GM15510 (cell line): ENCODE data around the gene ZSCAN10.

Source experiments
- POLR2A ChIP-seq: IDR thresholded peaks from 3 replicates; pipeline ENCODE4 v1.6.1; 2011; ENCODE audit warnings: borderline replicate concordance; ENCODE audit not compliant: insufficient read length; ENCODE audit errors: extremely low read depth

ZSCAN10 gene

DNA sequence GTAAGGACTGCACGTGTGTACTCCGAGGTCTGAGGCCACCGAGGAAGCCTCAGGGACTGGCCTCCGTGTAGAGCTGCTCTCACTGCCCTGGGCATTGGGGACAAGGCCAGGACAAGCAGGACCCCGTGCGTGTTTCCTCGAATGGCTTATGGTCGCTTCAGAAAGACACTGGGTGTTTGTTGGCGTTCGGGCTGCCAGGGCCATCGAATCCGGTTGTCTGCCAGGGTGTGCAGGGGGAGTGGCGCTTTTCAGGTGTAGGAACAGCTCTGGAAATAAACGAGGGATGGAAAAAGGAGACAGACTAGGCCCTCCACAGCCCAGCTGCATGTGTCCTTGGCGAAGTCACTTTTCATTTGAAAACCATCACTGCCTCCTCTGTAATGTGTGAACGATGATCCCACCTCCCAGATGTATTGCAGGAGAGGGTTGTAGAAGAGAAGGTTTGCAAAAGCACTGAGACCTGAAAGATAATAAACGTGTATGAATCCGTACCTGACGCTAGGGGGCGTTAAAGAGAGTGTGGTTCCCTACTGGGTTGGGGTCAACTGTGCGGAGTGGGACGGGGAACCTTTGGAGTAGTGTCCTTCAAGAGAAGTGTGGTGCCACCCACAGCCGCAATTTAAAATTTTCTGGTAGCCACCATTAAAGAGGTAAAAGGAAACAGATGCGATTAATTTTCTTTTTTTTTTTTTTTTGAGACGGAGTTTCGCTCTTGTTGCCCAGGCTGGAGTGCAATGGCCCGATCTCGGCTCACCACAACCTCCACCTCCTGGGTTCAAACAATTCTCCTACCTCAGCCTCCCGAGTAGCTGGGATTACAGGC is 2.1 kb upstream of the ZSCAN10 start:
- TF ChIP-seq POLR2A: no peak

DNA sequence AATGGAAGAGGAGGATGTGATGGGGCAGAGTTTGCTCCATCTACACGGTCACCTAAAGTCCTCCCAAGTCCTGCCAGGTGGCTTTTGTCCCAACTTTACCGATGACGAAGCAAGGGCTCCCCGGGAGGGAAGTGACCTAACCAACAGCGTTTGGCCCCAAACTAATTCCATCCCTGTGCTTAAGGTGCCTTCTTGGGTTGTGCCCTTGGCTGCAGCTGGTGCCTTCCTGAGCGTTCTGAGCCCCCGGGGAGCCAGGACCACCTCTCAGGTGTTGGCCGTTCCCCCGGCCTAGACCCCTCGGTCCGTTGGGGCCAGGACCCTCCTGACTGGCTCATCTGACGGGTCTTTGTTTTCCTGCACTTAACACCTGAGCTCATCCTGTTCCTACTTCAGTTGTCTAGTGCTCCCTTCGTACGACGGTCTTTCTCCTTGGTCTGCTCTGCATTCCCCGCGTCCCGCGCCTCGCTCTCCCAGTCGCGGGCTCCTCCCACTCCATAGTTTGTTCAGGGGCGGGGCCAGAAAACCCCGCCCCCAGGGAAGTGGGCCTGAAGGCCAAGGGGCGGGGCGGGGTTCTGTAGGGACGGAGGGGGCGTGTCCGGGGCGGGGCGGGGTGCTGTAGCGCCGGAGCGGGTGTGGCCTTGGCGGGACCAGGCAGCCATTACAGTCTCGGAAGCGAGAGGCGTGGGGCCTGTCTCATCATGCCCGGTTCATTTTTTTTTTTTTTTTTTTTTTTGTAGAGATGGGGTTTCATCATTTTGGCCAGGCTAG is 822 bp upstream of the ZSCAN10 start:
- peak; percentile 29 for TF ChIP-seq POLR2A

DNA sequence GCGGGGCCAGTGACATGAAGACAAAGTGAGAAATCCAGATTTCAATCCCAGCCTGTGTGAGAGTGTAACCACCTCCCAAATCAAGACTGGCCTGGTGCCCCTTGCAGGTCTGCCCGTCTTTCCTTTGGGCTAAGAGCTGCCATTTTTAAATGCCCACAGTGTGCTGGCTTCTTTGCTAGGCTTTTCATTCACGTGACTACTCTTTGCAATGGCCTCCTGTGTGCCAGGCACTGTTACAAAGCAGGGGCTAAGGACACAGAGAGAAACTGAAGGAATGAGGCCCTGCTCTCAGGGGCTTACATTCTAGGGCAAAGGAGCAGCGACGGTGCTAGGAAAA is 269 bp upstream of the ZSCAN10 start:
- TF ChIP-seq POLR2A: no peak

DNA sequence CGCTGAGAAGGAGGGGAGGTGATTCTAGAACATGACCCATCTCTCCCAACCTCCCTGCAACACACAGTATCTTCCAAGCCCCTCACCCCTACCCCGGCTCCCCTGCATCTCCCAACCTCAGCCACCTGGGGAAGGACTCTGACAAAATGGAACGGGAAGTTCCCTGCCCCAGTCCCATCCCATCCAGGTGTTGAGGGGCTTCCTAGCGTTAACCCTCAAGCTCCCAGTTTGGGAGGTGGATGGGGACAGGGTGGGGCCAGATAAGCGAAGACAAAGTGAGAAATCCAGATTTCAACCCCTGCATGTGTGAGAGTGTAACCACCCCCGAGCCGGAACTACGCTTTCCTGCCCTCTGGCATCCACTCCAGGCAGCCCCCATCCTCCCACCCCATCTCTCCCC is 1.8 kb downstream of the ZSCAN10 start:
- no peak for TF ChIP-seq POLR2A

DNA sequence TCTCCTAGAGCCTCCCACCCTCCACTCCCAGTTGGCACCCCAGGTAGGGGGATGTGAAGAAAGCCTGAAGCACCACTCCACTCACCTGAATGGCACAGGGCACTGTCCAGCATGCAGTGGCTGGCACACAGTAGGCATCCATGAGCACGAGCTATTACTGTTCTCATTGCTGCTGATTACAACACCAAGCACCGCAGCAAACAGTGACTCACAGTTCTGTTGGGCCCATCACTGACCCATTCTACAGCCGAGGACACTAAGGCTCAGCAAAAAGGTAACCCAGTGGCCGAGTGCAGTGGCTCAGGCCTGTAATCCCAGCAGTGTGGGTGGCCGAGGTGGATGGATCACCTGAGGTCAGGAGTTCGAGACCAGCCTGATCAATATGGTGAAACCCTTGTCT is 2.7 kb downstream of the ZSCAN10 start:
- no peak for TF ChIP-seq POLR2A

DNA sequence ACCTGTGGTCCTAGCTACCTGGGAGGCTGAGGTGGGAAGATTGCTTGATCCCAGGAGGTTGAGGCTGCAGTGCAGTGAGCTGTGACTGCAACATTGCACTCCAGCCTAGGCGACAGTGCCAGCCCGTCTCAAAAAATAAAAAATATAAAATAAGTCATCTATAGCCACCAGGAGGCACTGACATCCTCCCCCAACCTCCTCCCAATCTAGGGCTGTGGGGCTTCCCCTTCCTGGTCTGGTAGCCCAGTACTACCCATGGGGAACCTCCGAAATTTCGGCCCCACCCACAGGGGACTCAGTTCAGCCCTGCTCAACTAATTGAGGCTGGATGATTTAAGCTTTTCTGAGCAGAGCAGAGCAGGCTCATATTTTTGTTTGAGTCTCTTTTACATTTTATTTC is 3.2 kb downstream of the ZSCAN10 start:
- no peak for TF ChIP-seq POLR2A

DNA sequence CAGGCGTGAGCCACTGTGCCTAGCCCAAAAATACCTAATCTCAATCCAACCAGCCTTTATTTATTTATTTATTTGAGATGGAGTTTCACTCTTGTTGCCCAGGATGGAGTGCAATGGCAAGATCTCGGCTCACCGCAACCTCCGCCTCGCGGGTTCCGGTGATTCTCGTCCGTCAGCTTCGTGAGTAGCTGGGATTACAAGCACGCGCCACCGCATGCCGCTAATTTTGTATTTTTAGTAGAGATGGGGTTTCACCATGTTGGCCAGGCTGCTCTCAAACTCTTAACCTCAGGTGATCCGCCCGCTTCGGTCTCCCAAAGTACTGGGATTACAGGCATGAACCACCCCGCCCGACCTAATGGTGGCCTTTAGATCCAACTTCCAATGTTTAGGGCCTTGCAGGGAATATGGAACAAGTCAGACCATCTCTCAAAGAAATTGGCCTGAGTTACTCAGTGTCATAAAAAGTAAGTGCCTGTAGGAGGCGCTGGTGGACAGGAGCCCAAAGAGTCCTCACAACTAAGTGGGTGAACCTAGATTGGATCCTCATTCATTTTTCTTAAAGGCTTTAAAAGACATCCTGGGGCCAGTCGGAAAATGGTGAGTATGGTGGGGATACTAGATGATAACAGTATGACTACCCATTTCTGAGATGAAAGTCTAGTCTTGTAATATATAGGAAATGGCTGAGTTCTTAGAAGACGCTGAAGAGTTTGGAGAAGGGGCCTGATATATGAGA is 4.6 kb downstream of the ZSCAN10 start:
- no peak for TF ChIP-seq POLR2A

DNA sequence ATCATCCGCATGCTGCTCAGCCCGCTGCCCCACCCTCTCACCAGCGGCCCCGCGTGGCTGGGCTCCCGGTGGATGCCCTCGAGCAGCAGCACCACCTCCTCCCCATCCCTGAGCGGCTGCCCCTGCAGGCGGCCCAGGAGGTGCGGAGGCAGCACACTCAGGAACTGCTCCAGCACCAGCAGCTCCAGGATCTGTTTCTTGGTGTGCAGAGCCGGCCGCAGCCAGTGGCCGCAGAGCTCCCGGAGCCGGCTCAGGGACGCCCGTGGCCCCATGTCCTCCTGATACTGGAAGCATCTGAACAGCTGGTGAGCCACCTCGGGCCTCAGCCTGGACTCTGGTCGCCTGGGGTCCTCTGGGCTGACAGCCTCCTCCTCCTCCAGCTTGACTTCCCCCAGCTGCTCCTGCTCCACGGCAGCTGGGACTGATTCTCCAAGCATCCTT is 6.6 kb downstream of the ZSCAN10 start:
- TF ChIP-seq POLR2A: no peak

DNA sequence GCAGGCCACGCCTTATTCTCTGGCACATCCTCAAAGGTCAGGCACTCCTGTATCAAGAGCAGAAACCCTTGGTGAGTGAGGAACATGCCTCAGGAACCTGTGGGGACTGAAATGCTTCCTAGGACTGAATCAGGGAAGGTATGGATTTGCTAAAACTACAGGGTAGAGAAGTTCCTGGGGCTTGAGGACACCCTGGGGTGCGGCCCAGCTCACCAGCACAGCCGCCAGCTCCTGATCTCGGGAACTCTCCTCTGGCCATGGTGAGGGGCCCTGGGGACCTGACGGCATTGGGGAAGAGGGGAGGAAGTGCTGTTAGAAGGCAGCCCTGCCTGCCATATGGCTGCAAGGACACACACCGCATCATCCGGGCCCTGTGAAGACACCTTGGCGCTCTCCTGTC is 7.5 kb downstream of the ZSCAN10 start:
- no peak for TF ChIP-seq POLR2A

DNA sequence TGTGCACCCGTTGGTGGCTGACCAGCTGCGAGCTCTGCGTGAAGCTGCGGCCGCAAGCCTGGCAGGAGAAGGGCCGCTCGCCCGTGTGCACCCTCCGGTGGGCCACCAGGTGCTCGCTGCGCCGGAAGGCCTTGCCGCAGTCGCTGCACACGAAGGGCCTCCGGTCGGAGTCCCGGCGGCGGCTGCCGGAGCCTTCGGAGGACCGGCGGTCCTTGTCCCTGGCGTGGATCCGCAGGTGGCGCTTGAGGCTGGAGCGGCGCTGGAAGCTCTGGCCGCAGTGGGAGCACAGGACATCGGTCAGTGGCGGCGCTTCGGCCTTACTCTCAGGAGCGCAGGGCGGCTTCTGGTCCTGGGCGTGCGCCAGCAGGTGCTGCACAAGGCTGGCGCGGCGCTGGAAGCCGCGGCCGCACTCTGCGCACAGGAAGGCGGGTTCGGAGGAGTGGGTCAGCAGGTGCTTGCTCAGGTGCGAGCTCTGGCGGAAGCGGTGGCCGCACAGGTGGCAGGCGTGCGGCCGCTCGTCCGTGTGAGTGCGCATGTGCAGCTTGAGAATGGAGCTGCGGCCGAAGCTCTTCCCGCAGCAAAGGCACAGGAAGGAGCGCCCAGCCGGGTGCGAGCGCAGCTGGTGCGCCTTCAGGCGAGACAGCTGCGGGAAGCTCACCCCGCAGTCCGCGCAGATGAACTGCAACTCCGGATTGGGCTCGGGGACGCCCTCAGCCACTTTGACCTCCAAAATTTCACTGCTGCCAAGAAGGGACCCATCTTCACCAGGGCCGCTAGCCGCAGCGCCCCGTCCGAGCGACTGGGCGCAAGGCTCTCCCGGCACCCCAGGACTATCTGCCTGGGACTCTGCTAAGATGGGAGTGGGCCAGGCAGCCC is 9.1 kb downstream of the ZSCAN10 start:
- TF ChIP-seq POLR2A: no peak

DNA sequence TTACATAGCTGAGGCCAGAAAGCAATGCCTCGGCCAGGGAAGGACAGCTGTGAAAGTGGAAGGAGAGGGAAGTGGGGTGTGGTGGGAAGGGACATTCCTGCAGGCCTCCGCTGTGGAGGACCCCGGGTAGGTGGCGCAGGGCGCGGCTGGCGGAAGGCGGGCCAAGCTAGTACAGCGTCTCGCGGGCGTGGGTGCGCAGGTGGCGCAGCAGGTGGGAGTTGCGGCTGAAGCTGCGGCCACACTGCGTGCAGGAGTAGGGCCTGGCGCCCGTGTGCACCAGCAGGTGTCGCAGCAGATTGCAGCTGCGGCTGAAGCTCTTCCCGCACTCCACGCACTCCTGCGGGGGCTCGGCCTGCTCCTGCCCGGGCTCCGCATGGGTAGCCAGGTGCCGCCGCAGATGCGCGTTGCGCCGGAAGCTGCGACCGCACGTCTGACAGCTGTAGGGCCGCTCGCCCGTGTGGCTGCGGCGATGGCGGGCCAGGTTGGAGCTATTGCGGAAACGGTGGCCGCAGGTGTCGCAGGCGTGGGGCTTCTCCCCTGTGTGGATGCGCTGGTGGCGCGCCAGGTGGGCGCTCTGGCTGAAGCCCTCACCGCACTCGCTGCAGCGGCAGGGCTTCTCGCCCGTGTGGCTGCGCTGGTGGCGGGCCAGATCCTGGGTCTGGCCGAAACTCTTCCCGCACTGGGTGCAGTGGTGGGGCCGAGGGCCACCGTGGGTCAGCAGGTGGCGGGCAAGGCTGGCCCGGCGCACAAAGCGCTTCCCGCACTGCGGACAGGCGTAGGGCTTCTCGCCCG is 10.0 kb downstream of the ZSCAN10 start:
- no peak for TF ChIP-seq POLR2A

DNA sequence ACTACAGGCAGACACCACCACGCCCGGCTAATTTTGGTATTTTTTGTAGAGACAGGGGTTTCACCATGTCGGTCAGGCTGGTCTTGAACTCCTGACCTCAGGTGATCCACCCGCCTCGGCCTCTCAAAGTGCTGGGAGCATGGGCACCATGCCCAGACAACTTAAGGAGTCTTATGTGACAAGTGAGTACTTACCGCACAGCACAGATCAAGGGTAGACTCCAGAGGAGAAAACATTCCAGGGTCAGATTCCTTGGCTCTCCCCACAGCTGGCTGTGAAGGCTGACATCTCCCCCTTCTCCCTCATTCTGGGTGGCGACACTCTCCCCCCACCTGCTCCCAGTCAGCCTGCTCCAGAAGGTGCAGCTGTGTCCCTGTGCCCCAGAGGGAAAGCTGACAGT is 10.6 kb downstream of the ZSCAN10 start:
- TF ChIP-seq POLR2A: no peak
